ENCODE results near the gene PTPRR.

The PTPRR gene, protein sequence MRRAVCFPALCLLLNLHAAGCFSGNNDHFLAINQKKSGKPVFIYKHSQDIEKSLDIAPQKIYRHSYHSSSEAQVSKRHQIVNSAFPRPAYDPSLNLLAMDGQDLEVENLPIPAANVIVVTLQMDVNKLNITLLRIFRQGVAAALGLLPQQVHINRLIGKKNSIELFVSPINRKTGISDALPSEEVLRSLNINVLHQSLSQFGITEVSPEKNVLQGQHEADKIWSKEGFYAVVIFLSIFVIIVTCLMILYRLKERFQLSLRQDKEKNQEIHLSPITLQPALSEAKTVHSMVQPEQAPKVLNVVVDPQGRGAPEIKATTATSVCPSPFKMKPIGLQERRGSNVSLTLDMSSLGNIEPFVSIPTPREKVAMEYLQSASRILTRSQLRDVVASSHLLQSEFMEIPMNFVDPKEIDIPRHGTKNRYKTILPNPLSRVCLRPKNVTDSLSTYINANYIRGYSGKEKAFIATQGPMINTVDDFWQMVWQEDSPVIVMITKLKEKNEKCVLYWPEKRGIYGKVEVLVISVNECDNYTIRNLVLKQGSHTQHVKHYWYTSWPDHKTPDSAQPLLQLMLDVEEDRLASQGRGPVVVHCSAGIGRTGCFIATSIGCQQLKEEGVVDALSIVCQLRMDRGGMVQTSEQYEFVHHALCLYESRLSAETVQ

DNA sequence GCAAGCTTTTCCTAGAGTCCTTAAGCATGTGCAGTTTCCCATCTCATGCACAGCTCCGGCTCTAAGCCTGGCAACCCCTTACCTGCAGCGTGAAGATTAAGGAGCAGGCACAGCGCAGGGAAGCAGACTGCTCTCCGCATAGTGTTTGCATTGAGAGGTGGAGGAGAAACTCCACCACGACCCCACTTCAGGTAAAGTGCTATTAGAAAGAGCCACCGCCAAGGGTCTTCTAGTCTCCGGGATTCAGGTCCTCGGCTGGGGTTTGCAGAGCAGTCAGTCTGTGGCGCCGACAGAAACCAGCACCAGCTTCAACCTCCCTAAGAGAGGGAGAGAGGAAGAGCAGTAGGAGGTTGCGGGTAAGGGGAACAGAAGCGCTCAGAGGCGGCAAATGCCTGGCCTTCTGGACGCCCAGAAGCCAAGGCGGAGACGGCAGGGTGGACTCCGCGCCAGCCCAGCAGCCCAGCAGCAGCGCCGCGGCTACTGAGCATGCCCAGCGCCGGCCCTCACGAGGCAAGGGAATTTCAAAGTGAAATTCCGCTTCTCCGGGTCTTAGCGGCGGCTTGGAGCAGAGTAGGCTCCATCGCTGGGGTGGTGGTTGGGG lies at the start of gene PTPRR:
TSS of gene PTPRR (minus strand) at position 488 of the 601 bp plus-strand sequence. CDS start at position 140, 348 bp downstream.
- no peak for DNase-seq (ENCODE audit: low read depth)

- DNase-seq (ENCODE audit: low read depth): no peak
Measured at GRCh38 chr12:70966996-70967790, 46.7 kb upstream of the PTPRR start.

- DNase-seq (ENCODE audit: low read depth): no peak
Measured at GRCh38 chr12:70966046-70966445, 45.5 kb upstream of the PTPRR start.

- DNase-seq (ENCODE audit: low read depth): no peak
Measured at GRCh38 chr12:70964867-70965510, 44.5 kb upstream of the PTPRR start.

GRCh38 chr12:70963081-70963660 lies 42.6 kb upstream of the PTPRR start:
- DNase-seq (ENCODE audit: low read depth): no peak

GRCh38 chr12:70962226-70962794 lies 41.8 kb upstream of the PTPRR start:
- DNase-seq (ENCODE audit: low read depth): no peak

GRCh38 chr12:70960484-70960883 lies 39.9 kb upstream of the PTPRR start:
- DNase-seq (ENCODE audit: low read depth): no peak

DNA sequence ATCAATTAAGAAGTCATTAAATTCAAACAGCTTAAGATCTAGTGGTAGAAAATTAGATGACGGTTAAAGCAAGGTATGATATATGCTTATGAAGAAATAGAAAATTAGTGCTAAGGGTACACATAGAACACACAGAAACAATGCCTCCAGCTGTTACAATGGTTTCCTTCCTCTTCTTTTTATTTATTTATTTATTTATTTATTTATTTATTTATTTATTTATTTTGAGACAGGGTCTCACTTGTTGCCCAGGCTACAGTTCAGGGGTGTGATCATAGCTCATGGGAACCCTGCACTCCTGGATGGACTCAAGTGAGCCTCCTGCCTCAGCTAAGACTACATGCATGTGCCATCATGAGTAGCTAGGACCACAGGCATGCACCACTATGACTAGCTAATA lies 34.9 kb upstream of the PTPRR start:
- no peak for DNase-seq (ENCODE audit: low read depth)

- DNase-seq (ENCODE audit: low read depth): no peak
Measured at GRCh38 chr12:70950451-70950850, 29.9 kb upstream of the PTPRR start.

DNA sequence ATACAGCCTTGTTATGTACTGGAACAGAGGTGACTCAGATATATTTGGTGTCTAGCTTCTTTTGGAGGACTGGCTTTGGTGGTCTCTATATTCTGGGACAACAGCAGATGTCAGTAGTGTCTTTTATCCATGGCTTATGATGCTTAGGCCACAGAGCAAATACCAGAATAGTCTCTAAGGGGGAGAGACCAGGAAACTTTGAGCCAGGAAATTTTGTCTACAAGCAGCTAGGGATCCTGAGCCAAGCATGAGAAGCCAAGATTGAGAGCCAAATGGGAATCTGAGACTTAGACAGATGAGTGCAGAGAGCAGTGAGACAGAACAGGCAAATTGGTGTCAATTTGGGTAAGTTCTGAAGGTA lies 28.4 kb upstream of the PTPRR start:
- DNase-seq (ENCODE audit: low read depth): no peak

DNA sequence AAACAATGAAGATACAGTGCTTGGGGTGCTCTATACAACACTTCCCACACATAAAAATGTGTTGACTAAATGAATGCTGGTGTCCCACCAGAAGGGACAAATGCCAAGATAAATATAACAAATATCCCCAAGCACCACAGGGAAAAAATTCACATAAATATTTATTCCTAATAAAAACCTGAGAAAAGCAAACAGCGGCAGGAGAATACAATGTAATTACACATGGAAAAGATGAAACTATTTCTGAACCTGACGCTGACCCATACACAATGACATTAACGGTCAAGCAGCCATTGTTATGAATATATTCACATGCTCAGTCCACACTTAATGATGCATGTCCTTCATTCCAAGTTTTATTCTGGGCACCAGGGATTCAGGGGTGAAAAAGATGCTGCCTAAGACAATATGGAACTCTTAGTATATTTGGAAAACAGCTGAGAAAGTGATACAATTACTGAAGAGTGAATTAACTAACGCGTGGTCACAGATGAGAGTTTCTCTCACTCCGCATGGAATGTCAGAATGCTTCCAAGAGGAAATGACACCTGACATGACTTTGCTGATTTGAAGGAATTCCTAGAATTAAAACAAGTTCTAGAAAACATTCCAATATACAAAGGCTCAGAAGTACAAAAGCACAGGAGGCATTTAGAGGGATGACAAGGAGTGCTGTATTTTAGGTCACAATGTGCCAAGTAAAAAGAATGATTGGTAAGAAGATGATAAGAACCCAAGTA lies 27.9 kb upstream of the PTPRR start:
- DNase-seq (ENCODE audit: low read depth): no peak

GRCh38 chr12:70936203-70936813 lies 15.8 kb upstream of the PTPRR start:
- no peak for DNase-seq (ENCODE audit: low read depth)

DNA sequence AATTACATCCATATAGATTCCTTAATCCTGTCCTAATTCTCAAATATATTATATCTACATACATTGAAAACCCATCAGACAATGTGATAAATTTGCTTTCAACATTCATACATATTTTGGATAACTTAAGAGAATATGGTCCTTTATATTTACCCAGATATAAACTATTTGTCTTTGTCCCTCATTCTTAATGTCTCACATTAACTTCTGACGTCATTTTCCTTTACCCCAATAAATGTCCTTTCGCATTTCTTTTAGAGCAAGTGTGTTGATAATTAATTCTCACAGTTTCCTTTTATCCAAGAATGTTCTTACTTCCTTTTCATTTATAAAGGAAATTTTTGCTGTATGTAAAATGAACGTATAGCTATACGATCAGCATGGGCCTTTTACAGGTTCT lies 12.6 kb upstream of the PTPRR start:
- no peak for DNase-seq (ENCODE audit: low read depth)

- DNase-seq (ENCODE audit: low read depth): no peak
Measured at GRCh38 chr12:70929029-70929428, 8.5 kb upstream of the PTPRR start.

- no peak for DNase-seq (ENCODE audit: low read depth)
Measured at GRCh38 chr12:70928071-70928470, 7.5 kb upstream of the PTPRR start.

GRCh38 chr12:70927356-70927755 lies 6.8 kb upstream of the PTPRR start:
- DNase-seq (ENCODE audit: low read depth): no peak

- DNase-seq (ENCODE audit: low read depth): no peak
Measured at GRCh38 chr12:70925539-70925938, 5.0 kb upstream of the PTPRR start.

- no peak for DNase-seq (ENCODE audit: low read depth)
Measured at GRCh38 chr12:70920891-70921290, 353 bp upstream of the PTPRR start.

- no peak for DNase-seq (ENCODE audit: low read depth)
Measured at GRCh38 chr12:70919597-70920035, 922 bp downstream of the PTPRR start.

DNA sequence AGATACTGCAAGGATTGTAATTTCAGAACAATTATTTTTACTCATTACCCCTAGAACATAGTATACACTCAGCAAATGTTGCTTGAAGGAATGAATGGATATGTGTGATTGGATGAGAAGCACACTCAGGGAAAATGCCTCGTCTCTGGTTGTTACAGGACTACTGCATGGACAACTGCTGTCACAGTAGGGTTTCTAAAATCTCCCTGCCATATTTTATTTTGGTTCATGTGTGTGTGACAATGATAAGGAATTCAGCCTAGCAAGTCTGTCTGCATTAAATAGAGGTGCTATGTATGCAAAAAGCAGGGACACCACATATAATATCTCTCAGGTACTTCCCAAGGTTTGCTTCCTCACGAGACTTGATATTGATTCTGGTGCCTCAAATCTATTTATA lies 1.4 kb downstream of the PTPRR start:
- no peak for DNase-seq (ENCODE audit: low read depth)

All from stimulated activated CD8-positive, alpha-beta memory T cell treated with anti-CD3 and anti-CD28 coated beads, Interleukin-12 subunit alpha, Interleukin-12 subunit beta, amount 100 ng/mL, for 1 hour (primary cell).